ENCODE measurements around the gene PLRG1. TPM values are rescaled to one million over a fixed set of nuclear protein-coding genes. Genes with fewer than 3 reads are reported as not detected.

PLRG1 gene
- total RNA-seq, 1 donor from 2014 or later = 55.7 TPM

DNA sequence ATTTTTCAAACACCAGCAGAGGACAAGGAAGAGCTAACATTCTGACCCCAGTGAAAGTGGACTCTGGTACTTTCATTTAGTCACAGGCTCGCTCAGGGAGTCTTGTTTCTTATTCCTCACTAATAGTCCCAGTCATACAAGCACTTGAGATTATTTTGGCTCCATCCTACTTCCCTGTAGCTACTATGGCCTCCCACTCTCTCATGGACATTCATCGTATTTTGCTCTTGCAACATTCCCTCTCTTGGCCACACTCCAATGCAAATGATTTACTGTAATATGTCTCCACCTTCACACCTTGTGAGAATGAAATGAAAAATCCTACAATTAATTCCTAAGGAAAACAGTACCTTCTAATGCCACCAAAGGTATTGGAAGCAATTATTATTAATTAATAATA lies 21.3 kb downstream of the PLRG1 start:
- Histone ChIP-seq H3K4me1 (no peaks in the 10 kb centered on the region), H3K27ac (no peak overlapping the region), H3K9me3 (no peaks in the 10 kb centered on the region), H3K4me3 (no peak overlapping the region), H3K27me3 (ENCODE audit: low read depth) (peaks cover 4% of the 10 kb centered on the region), H3K36me3 (no peaks in the 10 kb centered on the region)
- intact Hi-C loops (cut with DNase I) = no loop called here
- no peak for TF ChIP-seq CTCF (IDR thresholded peaks at IDR 0.05)
- ATAC-seq (peak; percentile 48 to 56), DNase-seq (no peak)

- no peak for TF ChIP-seq CTCF (IDR thresholded peaks at IDR 0.05)
- H3K4me1 ChIP-seq = no peaks in the 10 kb centered on the region
- ATAC-seq (no peak), DNase-seq (no peak)
- H3K27ac ChIP-seq = no peak overlapping the region
- no peak overlapping the region for H3K4me3 ChIP-seq
- peaks cover 4% of the 10 kb centered on the region for H3K27me3 ChIP-seq (ENCODE audit: low read depth)
- H3K9me3 ChIP-seq = no peaks in the 10 kb centered on the region
- intact Hi-C loops (cut with DNase I) = no loop called here
- no peaks in the 10 kb centered on the region for H3K36me3 ChIP-seq
These were observed 22.9 kb downstream of the PLRG1 start for GRCh38 chr4:154527308-154527707.

DNA sequence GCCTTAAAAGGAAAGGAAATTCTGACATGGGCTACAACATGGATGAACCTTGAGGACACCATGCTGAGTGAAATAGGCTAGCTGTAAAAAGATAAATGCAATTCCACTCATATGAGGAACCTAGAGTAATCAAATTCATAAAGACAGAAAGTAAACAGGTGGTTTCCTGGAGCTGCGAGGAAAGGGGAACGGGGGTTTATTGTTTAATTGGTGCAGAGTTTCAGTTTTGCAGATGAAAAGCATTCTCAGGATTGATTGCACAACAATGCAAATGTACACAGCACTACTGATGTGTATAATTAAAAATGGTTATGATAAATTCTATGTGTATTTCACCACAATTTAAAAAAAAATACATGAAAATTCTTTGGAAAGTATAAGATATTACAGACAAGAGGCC lies 24.0 kb downstream of the PLRG1 start:
- no peaks in the 10 kb centered on the region for H3K4me1 ChIP-seq
- no peak for TF ChIP-seq CTCF (IDR thresholded peaks at IDR 0.05)
- intact Hi-C loops (cut with DNase I) = no loop called here
- no peaks in the 10 kb centered on the region for H3K9me3 ChIP-seq
- peaks cover 4% of the 10 kb centered on the region for H3K27me3 ChIP-seq (ENCODE audit: low read depth)
- no peaks in the 10 kb centered on the region for H3K36me3 ChIP-seq
- ATAC-seq (no peak), DNase-seq (no peak)
- H3K4me3 ChIP-seq = no peak overlapping the region
- H3K27ac ChIP-seq = no peak overlapping the region

DNA sequence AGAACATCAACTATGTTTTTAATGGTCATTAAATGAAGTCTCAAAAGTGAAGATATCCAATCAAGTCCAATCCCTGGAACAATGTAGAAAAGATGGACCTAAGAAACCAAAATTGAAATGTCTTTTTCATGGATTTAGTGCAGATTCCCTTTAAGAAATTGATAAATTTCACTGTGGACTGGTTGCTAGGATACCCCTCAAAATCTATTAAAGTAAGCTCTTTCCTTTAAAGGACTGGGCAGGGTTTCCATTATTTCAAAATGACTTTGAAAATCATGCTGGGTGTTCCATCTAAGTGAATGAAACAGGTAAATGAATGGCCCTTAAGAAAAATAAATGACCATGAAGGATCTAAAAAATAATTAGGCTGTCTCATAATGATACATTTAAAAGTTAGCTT lies 28.6 kb downstream of the PLRG1 start:
- no peaks in the 10 kb centered on the region for H3K9me3 ChIP-seq
- no peak overlapping the region for H3K4me3 ChIP-seq
- H3K27ac ChIP-seq = no peak overlapping the region
- H3K27me3 ChIP-seq (ENCODE audit: low read depth) = peaks cover 4% of the 10 kb centered on the region
- H3K36me3 ChIP-seq = no peaks in the 10 kb centered on the region
- no peak for ATAC-seq
- H3K4me1 ChIP-seq = no peaks in the 10 kb centered on the region
- no peak for DNase-seq
- no peak for TF ChIP-seq CTCF (IDR thresholded peaks at IDR 0.05)
- intact Hi-C loops (cut with DNase I) = no loop called here

GRCh38 chr4:154519214-154519613 lies 31.0 kb downstream of the PLRG1 start:
- Histone ChIP-seq H3K27ac (no peak overlapping the region), H3K4me3 (no peak overlapping the region), H3K27me3 (ENCODE audit: low read depth) (peaks cover 3% of the 10 kb centered on the region), H3K4me1 (no peaks in the 10 kb centered on the region), H3K36me3 (no peaks in the 10 kb centered on the region), H3K9me3 (no peaks in the 10 kb centered on the region)
- no peak for TF ChIP-seq CTCF (IDR thresholded peaks at IDR 0.05)
- no peak for ATAC-seq
- intact Hi-C loops (cut with DNase I) = no loop called here
- DNase-seq = no peak

DNA sequence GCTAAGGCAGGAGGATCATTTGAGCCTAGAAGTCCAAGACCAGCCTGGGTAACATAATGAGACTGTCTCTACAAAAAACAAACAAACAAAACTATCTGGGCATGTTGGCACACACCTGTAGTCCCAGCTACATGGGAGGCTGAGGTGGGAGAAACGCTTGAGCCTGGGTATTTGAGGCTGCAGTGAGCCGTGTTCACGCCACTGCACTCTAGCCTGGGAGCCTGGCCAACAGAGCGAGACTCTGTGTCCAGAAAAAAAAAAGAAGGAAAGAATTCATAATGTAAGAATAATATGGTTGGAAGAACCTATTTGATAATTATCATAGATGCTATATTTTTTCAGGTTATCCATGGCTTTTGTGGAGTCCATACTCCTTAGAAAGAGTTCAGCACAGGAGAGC lies 32.6 kb downstream of the PLRG1 start:
- Histone ChIP-seq H3K36me3 (no peaks in the 10 kb centered on the region), H3K27me3 (ENCODE audit: low read depth) (no peaks in the 10 kb centered on the region), H3K4me1 (no peaks in the 10 kb centered on the region), H3K27ac (no peak overlapping the region), H3K9me3 (no peaks in the 10 kb centered on the region), H3K4me3 (no peak overlapping the region)
- DNase-seq (no peak), ATAC-seq (no peak)
- no peak for TF ChIP-seq CTCF (IDR thresholded peaks at IDR 0.05)
- intact Hi-C loops (cut with DNase I) = no loop called here
